ENCODE results near the gene GAB1.

The GAB1 gene

GRCh38 chr4:143336781-143337599 is at the start of gene GAB1:
Gene GAB1 (plus strand): TSS chr4:143336876. CDS start chr4:143337189, 313 bp downstream.
- in situ Hi-C loops (cut with MboI; ENCODE audit: low sequenced_read_pairs): no loop called here

GRCh38 chr4:143287572-143287923 is 49.1 kb upstream of the GAB1 start:
- in situ Hi-C loops (cut with MboI; ENCODE audit: low sequenced_read_pairs): no loop called here

- in situ Hi-C loops (cut with MboI; ENCODE audit: low sequenced_read_pairs): no loop called here
Measured at GRCh38 chr4:143288171-143288570, 48.5 kb upstream of the GAB1 start.

GRCh38 chr4:143289370-143289769 is 47.3 kb upstream of the GAB1 start:
- in situ Hi-C loops (cut with MboI; ENCODE audit: low sequenced_read_pairs): no loop called here

- in situ Hi-C loops (cut with MboI; ENCODE audit: low sequenced_read_pairs): no loop called here
Measured at GRCh38 chr4:143291314-143291713, 45.4 kb upstream of the GAB1 start.

GRCh38 chr4:143292858-143293257 is 43.8 kb upstream of the GAB1 start:
- in situ Hi-C loops (cut with MboI; ENCODE audit: low sequenced_read_pairs): no loop called here

GRCh38 chr4:143294310-143294709 is 42.4 kb upstream of the GAB1 start:
- in situ Hi-C loops (cut with MboI; ENCODE audit: low sequenced_read_pairs): no loop called here

GRCh38 chr4:143294710-143295275 is 41.9 kb upstream of the GAB1 start:
- in situ Hi-C loops (cut with MboI; ENCODE audit: low sequenced_read_pairs): no loop called here

- in situ Hi-C loops (cut with MboI; ENCODE audit: low sequenced_read_pairs): no loop called here
Measured at GRCh38 chr4:143296397-143297067, 40.1 kb upstream of the GAB1 start.

GRCh38 chr4:143300860-143301259 is 35.8 kb upstream of the GAB1 start:
- in situ Hi-C loops (cut with MboI; ENCODE audit: low sequenced_read_pairs): no loop called here

- in situ Hi-C loops (cut with MboI; ENCODE audit: low sequenced_read_pairs): no loop called here
Measured at GRCh38 chr4:143302536-143302935, 34.1 kb upstream of the GAB1 start.

- in situ Hi-C loops (cut with MboI; ENCODE audit: low sequenced_read_pairs): no loop called here
Measured at GRCh38 chr4:143306788-143307187, 29.9 kb upstream of the GAB1 start.

GRCh38 chr4:143307531-143307930 is 29.1 kb upstream of the GAB1 start:
- in situ Hi-C loops (cut with MboI; ENCODE audit: low sequenced_read_pairs): no loop called here

- in situ Hi-C loops (cut with MboI; ENCODE audit: low sequenced_read_pairs): no loop called here
Measured at GRCh38 chr4:143308377-143308776, 28.3 kb upstream of the GAB1 start.

- in situ Hi-C loops (cut with MboI; ENCODE audit: low sequenced_read_pairs): no loop called here
Measured at GRCh38 chr4:143311924-143312323, 24.8 kb upstream of the GAB1 start.

GRCh38 chr4:143313521-143313920 is 23.2 kb upstream of the GAB1 start:
- in situ Hi-C loops (cut with MboI; ENCODE audit: low sequenced_read_pairs): no loop called here

- in situ Hi-C loops (cut with MboI; ENCODE audit: low sequenced_read_pairs): no loop called here
Measured at GRCh38 chr4:143313996-143314395, 22.7 kb upstream of the GAB1 start.

- in situ Hi-C loops (cut with MboI; ENCODE audit: low sequenced_read_pairs): no loop called here
Measured at GRCh38 chr4:143320113-143320512, 16.6 kb upstream of the GAB1 start.

GRCh38 chr4:143326735-143327134 is 9.9 kb upstream of the GAB1 start:
- in situ Hi-C loops (cut with MboI; ENCODE audit: low sequenced_read_pairs): no loop called here

- in situ Hi-C loops (cut with MboI; ENCODE audit: low sequenced_read_pairs): no loop called here
Measured at GRCh38 chr4:143329985-143330384, 6.7 kb upstream of the GAB1 start.

GRCh38 chr4:143335979-143336780 is 496 bp upstream of the GAB1 start:
- in situ Hi-C loops (cut with MboI; ENCODE audit: low sequenced_read_pairs): no loop called here

Measured in HL-60/S4 treated with retinoic acid at 250 ng/mL for 4 days and 3 days (cell line).